Measurements from ENCODE around the gene PTGS2.

DNA sequence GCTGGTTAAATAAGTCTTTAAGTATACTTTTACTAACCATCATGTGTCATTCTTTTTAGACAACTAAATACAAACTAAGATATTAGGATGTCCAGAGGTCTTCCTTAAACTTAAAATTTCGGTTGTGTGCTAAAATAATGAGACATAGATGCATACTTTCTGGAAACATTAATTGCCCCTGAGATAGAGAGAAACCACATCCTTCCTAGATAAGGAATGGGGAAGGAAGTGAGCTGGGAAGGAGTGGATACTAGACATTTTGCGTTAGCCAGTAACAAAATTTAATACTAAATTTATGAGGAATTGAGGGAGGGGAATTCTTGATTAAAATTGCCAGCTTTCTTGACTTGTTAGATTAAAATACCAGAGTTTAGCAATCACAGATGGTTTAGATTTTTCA lies 37.1 kb upstream of the PTGS2 start:
- no peak for TF ChIP-seq NFYB (CRISPR knock-in tag; conservative IDR thresholded peaks at IDR 0.05; ENCODE audit: low read depth)
- TF ChIP-seq, protein P1, sequence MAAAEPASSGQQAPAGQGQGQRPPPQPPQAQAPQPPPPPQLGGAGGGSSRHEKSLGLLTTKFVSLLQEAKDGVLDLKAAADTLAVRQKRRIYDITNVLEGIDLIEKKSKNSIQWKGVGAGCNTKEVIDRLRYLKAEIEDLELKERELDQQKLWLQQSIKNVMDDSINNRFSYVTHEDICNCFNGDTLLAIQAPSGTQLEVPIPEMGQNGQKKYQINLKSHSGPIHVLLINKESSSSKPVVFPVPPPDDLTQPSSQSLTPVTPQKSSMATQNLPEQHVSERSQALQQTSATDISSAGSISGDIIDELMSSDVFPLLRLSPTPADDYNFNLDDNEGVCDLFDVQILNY (CRISPR knock-in tag; IDR thresholded peaks at IDR 0.05): no peak
- no peak for TF ChIP-seq SMAD3 (CRISPR knock-in tag; IDR thresholded peaks at IDR 0.05; ENCODE audit: borderline replicate concordance)
- no peak for TF ChIP-seq CREB1 (CRISPR knock-in tag; IDR thresholded peaks at IDR 0.05)
- TF ChIP-seq, protein P2, sequence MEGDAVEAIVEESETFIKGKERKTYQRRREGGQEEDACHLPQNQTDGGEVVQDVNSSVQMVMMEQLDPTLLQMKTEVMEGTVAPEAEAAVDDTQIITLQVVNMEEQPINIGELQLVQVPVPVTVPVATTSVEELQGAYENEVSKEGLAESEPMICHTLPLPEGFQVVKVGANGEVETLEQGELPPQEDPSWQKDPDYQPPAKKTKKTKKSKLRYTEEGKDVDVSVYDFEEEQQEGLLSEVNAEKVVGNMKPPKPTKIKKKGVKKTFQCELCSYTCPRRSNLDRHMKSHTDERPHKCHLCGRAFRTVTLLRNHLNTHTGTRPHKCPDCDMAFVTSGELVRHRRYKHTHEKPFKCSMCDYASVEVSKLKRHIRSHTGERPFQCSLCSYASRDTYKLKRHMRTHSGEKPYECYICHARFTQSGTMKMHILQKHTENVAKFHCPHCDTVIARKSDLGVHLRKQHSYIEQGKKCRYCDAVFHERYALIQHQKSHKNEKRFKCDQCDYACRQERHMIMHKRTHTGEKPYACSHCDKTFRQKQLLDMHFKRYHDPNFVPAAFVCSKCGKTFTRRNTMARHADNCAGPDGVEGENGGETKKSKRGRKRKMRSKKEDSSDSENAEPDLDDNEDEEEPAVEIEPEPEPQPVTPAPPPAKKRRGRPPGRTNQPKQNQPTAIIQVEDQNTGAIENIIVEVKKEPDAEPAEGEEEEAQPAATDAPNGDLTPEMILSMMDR (IDR thresholded peaks at IDR 0.05): no peak
- TF ChIP-seq CBFB (CRISPR knock-in tag; IDR thresholded peaks at IDR 0.05; ENCODE audit: low read depth): no peak
- no peak for TF ChIP-seq ZNF263 (CRISPR knock-in tag; IDR thresholded peaks at IDR 0.05; ENCODE audit: low read depth)
- TF ChIP-seq, protein P3, sequence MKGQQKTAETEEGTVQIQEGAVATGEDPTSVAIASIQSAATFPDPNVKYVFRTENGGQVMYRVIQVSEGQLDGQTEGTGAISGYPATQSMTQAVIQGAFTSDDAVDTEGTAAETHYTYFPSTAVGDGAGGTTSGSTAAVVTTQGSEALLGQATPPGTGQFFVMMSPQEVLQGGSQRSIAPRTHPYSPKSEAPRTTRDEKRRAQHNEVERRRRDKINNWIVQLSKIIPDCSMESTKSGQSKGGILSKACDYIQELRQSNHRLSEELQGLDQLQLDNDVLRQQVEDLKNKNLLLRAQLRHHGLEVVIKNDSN (CRISPR knock-in tag; IDR thresholded peaks at IDR 0.05): no peak
- TF ChIP-seq, protein P4, sequence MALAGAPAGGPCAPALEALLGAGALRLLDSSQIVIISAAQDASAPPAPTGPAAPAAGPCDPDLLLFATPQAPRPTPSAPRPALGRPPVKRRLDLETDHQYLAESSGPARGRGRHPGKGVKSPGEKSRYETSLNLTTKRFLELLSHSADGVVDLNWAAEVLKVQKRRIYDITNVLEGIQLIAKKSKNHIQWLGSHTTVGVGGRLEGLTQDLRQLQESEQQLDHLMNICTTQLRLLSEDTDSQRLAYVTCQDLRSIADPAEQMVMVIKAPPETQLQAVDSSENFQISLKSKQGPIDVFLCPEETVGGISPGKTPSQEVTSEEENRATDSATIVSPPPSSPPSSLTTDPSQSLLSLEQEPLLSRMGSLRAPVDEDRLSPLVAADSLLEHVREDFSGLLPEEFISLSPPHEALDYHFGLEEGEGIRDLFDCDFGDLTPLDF (CRISPR knock-in tag; IDR thresholded peaks at IDR 0.05): no peak
- TF ChIP-seq, protein P5, sequence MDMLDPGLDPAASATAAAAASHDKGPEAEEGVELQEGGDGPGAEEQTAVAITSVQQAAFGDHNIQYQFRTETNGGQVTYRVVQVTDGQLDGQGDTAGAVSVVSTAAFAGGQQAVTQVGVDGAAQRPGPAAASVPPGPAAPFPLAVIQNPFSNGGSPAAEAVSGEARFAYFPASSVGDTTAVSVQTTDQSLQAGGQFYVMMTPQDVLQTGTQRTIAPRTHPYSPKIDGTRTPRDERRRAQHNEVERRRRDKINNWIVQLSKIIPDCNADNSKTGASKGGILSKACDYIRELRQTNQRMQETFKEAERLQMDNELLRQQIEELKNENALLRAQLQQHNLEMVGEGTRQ (CRISPR knock-in tag; IDR thresholded peaks at IDR 0.05): no peak
- TF ChIP-seq ESRRA (CRISPR knock-in tag; IDR thresholded peaks at IDR 0.05; ENCODE audit: borderline replicate concordance): no peak
- TF ChIP-seq TEAD4 (CRISPR knock-in tag; IDR thresholded peaks at IDR 0.05): no peak

Measured in WTC11 (cell line).